ENCODE measurements around the gene ZNF429. TPM values are rescaled to one million over a fixed set of nuclear protein-coding genes. Genes with fewer than 3 reads are reported as not detected.

The ZNF429 gene
- total RNA-seq = 2.4 and 2.6 TPM in 2 replicates
- 2.1 and 3.3 TPM in 2 replicates for polyA plus RNA-seq
- polyA plus RNA-seq (2011; cell fraction: cytosol; rRNA removed) = 1.8 and 2.3 TPM in 2 replicates
- polyA plus RNA-seq (2011; cell fraction: nucleus; rRNA removed) = 2.3 and 2.7 TPM in 2 replicates
- not detected in 2 replicates for polyA plus RNA-seq (2012)
- polyA minus RNA-seq = 0.70 and 3.5 TPM in 2 replicates
- polyA minus RNA-seq (2011; cell fraction: cytosol; rRNA and poly(A)+ RNA removed) = not detected
- polyA minus RNA-seq (2011; cell fraction: nucleus; rRNA and poly(A)+ RNA removed) = 2.2 and 3.4 TPM in 2 replicates
- percentile 40 among the genes with signal in this experiment for Bru-seq, nascent RNA
- BruChase-seq, experiment 1, labeled RNA remaining after a 6-hour chase = percentile 46 among the genes with signal in this experiment
- BruChase-seq, experiment 2, labeled RNA remaining after a 2-hour chase = percentile 45 among the genes with signal in this experiment
- long read RNA-seq, partial matches to known transcripts = 0 of 5 reads
- long read RNA-seq, other reads (novel, unspliced or antisense) = 4 of 5 reads

GRCh38 chr19:21505459-21506451, at the start of gene ZNF429:
Gene ZNF429, plus strand, starts transcription at chr19:21505602. Its CDS starts 170 bp downstream, at chr19:21505772.
- no peak for TF ChIP-seq EZH2 (IDR thresholded peaks at IDR 0.05; ENCODE audit: borderline replicate concordance, low read depth, low read length, severe bottlenecking)
- TF ChIP-seq POLR2AphosphoS5 (IDR thresholded peaks at IDR 0.05; ENCODE audit: insufficient read depth, low read depth, low read length) = no peak
- TF ChIP-seq MAX (IDR thresholded peaks at IDR 0.05; ENCODE audit: insufficient read depth, insufficient read length) = no peak
- TF ChIP-seq FOS (IDR thresholded peaks at IDR 0.05; ENCODE audit: borderline replicate concordance, insufficient read depth, low read length) = no peak
- no peak for TF ChIP-seq GATA2 (IDR thresholded peaks at IDR 0.05; ENCODE audit: insufficient read depth, insufficient read length, low read depth, low read length)
- TF ChIP-seq CTCF (IDR thresholded peaks at IDR 0.05; ENCODE audit: extremely low read depth in 1 of 2, insufficient read depth in 1 of 2, low read depth in 1 of 2, low read length in 2 of 2) = no peak
- TF ChIP-seq JUN (IDR thresholded peaks at IDR 0.05; ENCODE audit: borderline replicate concordance, insufficient read depth, insufficient read length, low read depth) = no peak
- no peak for TF ChIP-seq POLR2A (IDR thresholded peaks at IDR 0.05; ENCODE audit: low read depth, low read length)
- TF ChIP-seq MYC (IDR thresholded peaks at IDR 0.05; ENCODE audit: low read depth, low read length) = no peak

More at GRCh38 chr19:21505459-21506451, at the start of gene ZNF429:
- dilution Hi-C loops (cut with MboI; ENCODE audit: extremely low pct_ligation_motif_present, low sequenced_read_pairs) = no loop called here
- Histone ChIP-seq H2AFZ (ENCODE audit: low read depth, low read length) (no peak within 1 kb of the TSS), H3K4me3 (replicated peaks in 1 of 3; ENCODE audit: insufficient read depth in 1 of 3, low read depth in 1 of 3, low read length in 3 of 3) (peak within 1 kb of the TSS in 2 of 3 experiments; percentile 37 to 52), H3K79me2 (ENCODE audit: control insufficient read depth, insufficient read depth, low read length) (no peaks in the 10 kb centered on the region), H3K27ac (ENCODE audit: insufficient read depth, low read depth, low read length) (no peak within 1 kb of the TSS), H3K9me3 (replicated peaks; ENCODE audit: control insufficient read depth, insufficient read depth, low read length) (no peaks in the 10 kb centered on the region), H3K4me2 (ENCODE audit: insufficient read depth, low read length) (peak within 1 kb of the TSS; percentile 24), H3K9me1 (replicated peaks; ENCODE audit: control insufficient read depth, extremely low read depth, insufficient read depth, low read length) (no peaks in the 10 kb centered on the region), H3K27me3 (ENCODE audit: control insufficient read depth in 2 of 2, insufficient read depth in 2 of 2, low read length in 2 of 2) (no peaks in the 10 kb centered on the region), H3K4me1 (ENCODE audit: control insufficient read depth, extremely low read depth, insufficient read depth, low read length) (no peaks in the 10 kb centered on the region), H4K20me1 (replicated peaks; ENCODE audit: control insufficient read depth, extremely low read depth, insufficient read depth, low read length) (no peaks in the 10 kb centered on the region), H3K36me3 (ENCODE audit: control insufficient read depth in 2 of 2, extremely low read depth in 1 of 2, insufficient read depth in 2 of 2, low read length in 2 of 2) (no peaks in the 10 kb centered on the region), H3K9ac (replicated peaks; ENCODE audit: extremely low read depth, insufficient read depth, low read length) (no peak within 1 kb of the TSS)
- ChIA-PET POLR2A (interaction anchor here (0.7 kb wide), 1 partner anchor 485 kb away, joined by 3 read pairs; the partner anchor contains the start of gene ZNF430), CTCF (interaction anchor here (1.2 kb wide), 1 partner anchor 16 kb away, joined by 3 read pairs; no protein-coding TSS in a partner anchor)
- FAIRE-seq (no peak), DNase-seq (ENCODE audit: low read depth, low spot score) (peak; percentile 67)
- TSS peak; percentile 52 for BruUV-seq (replicated peaks)
- intact Hi-C loops (cut with micrococcal nuclease) = loop anchor here (1.0 to 5.0 kb wide), 2 partner anchors 176 to 262 kb away; partner anchors contain the start of genes ZNF100 and ZNF708

Data from endothelial cell of umbilical vein (primary cell).